Parathyroid adenoma (tissue), 2 donors: ENCODE results near the gene CTSZ.
"Not testable (repeated sequence)": the region's sequence is repeated elsewhere in the genome, so short reads cannot be mapped to it uniquely, and the experiment has no call there.

Experiments used
- H2AFZ ChIP-seq: fragments of 300-600 bp; sonication (generic); one replicate; pipeline ENCODE4 v1.7.0; 2017; ENCODE audit warnings: antibody characterized with exemption, mild to moderate bottlenecking
- H3K27ac ChIP-seq: fragments of 300-600 bp; sonication (generic); one replicate; pipeline ENCODE4 v1.7.0; 2017
- H3K27me3 ChIP-seq: fragments of 300-600 bp; sonication (generic); one replicate; pipeline ENCODE4 v1.7.0; 2017; ENCODE audit warnings: low read length; ENCODE audit not compliant: control insufficient read depth, insufficient read depth
- H3K36me3 ChIP-seq: fragments of 300-600 bp; sonication (generic); one replicate; pipeline ENCODE4 v1.7.0; 2017; ENCODE audit warnings: low read length; ENCODE audit not compliant: control insufficient read depth, insufficient read depth
- H3K4me1 ChIP-seq: fragments of 300-600 bp; sonication (generic); one replicate; pipeline ENCODE4 v1.7.0; 2017; ENCODE audit warnings: control low read depth
- H3K4me2 ChIP-seq: fragments of 300-600 bp; sonication (generic); one replicate; pipeline ENCODE4 v1.7.0; 2017; ENCODE audit warnings: low read length
- H3K4me3 ChIP-seq: fragments of 300-600 bp; sonication (generic); one replicate; pipeline ENCODE4 v1.7.0; 2017; ENCODE audit warnings: low read depth, low read length
- H3K79me2 ChIP-seq: fragments of 300-600 bp; sonication (generic); one replicate; pipeline ENCODE4 v1.7.0; 2017; ENCODE audit warnings: control low read depth
- H3K9ac ChIP-seq: fragments of 300-600 bp; sonication (generic); one replicate; pipeline ENCODE4 v1.7.0; 2017; ENCODE audit warnings: mild to moderate bottlenecking
- H3K9me3 ChIP-seq: fragments of 300-600 bp; sonication (generic); one replicate; pipeline ENCODE4 v1.7.0; 2017; ENCODE audit warnings: low read length; ENCODE audit not compliant: control insufficient read depth
- CTCF ChIP-seq: fragments of 300-600 bp; sonication (generic); IDR thresholded peaks from one replicate; pipeline ENCODE4 v1.7.0; 2017; ENCODE audit warnings: antibody characterized with exemption, mild to moderate bottlenecking
- donor health status: primary hyperparathyroidism.

The CTSZ gene

GRCh38 chr20:59013031-59013951 is 6.2 kb upstream of the CTSZ start:
- Histone ChIP-seq H3K4me3 (no peak overlapping the region), H3K27me3 (no peaks in the 10 kb centered on the region), H3K36me3 (no peaks in the 10 kb centered on the region), H3K79me2 (peaks cover 2% of the 10 kb centered on the region), H2AFZ (no peak overlapping the region), H3K4me2 (no peak overlapping the region), H3K9me3 (no peaks in the 10 kb centered on the region), H3K9ac (no peak overlapping the region), H3K4me1 (peaks cover 6% of the 10 kb centered on the region), H3K27ac (no peak overlapping the region)
- TF ChIP-seq CTCF, result no peak

DNA sequence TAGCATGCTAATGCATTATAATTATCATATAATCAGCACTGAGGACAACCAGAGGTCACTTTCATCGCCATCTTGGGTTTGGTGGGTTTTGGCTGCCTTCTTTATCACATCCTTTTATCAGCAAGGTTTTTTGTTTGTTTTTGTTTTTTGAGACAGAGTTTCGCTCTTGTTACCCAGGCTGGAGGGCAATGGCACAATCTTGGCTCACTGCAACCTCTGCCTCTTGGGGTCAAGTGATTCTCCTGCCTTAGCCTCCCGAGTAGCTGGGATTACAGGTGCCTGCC is 4.8 kb upstream of the CTSZ start:
- H3K4me1 ChIP-seq, H3K79me2 ChIP-seq: not testable (repeated sequence)
- H3K27ac ChIP-seq, result peak overlapping the region; percentile 42

DNA sequence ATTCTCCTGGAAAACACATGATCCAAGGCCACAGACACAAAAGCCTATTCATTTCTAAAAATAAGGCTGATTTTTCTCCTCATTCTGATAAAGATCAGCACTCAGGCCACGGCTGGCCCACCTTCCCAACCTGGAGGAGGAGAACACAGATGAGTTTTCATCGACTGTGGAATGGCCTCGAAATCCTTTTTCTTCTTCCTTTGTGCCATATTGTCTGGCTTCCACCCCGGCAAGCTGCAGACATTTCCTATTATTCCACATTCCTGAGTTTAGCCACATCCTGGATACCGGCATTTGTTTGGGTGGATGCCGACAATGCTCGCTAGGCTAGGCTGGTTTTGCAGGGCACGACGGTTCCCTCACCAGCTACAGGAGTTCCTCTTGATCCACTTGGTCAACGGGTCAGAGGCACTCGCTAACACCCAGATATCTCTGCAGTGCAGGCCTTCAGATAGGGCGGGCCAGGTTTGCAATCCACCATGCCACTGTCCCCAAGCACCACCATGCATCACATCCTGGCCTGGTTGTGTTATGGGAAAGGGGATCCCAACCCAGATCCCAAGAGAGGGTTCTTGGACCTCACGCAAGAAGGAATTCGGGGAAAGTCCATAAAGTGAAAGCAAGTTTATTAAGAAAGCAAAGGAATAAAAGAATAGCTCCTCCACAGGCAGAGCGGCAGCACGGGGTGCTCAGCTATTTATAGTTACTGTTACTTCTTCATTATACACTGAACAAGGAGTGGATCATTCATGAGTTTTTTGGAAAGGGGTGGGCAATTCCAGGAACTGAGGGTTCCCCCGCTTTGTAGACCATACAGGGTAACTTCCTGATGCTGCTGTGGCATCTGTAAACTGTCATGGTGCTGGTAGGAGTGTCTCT is 4.2 kb upstream of the CTSZ start:
- H3K4me1 ChIP-seq, result peaks cover 8% of the 10 kb centered on the region
- no peak overlapping the region for H3K9ac ChIP-seq
- H3K27me3 ChIP-seq, result no peaks in the 10 kb centered on the region
- no peak overlapping the region for H2AFZ ChIP-seq
- H3K4me2 ChIP-seq, result no peak overlapping the region
- no peaks in the 10 kb centered on the region for H3K36me3 ChIP-seq
- peak overlapping the region; percentile 42 for H3K27ac ChIP-seq
- no peak overlapping the region for H3K4me3 ChIP-seq
- no peak for TF ChIP-seq CTCF
- no peaks in the 10 kb centered on the region for H3K9me3 ChIP-seq
- no peaks in the 10 kb centered on the region for H3K79me2 ChIP-seq

More for the DNA sequence above, 4.8 kb upstream of the CTSZ start:
- not testable (repeated sequence) for H3K9ac ChIP-seq, H3K9me3 ChIP-seq, H3K4me2 ChIP-seq, H3K4me3 ChIP-seq, H2AFZ ChIP-seq, H3K36me3 ChIP-seq, H3K27me3 ChIP-seq

GRCh38 chr20:59010321-59010994 is 3.4 kb upstream of the CTSZ start:
- Histone ChIP-seq H3K4me1 (peaks cover 15% of the 10 kb centered on the region), H3K36me3 (no peaks in the 10 kb centered on the region), H3K4me3 (no peak overlapping the region), H3K4me2 (no peak overlapping the region), H3K79me2 (peaks cover 7% of the 10 kb centered on the region), H3K9ac (no peak overlapping the region), H3K27me3 (no peaks in the 10 kb centered on the region), H3K27ac (peak overlapping the region; percentile 42), H2AFZ (no peak overlapping the region), H3K9me3 (no peaks in the 10 kb centered on the region)
- TF ChIP-seq CTCF, result no peak
